Hematopoietic multipotent progenitor cell treated with erythropoietin and hydrocortisone succinate and interleukin-3 and kit ligand, for 8 days (in vitro differentiated cells): ENCODE results near the gene LECT2.
A peak's percentile ranks its signal among the peaks of the same experiment; 100 is the strongest.

ENCODE experiments used
- DNase-seq: peaks from one replicate; pipeline ENCODE4 v3.0.0-alpha.2; 2015

The LECT2 gene

GRCh38 chr5:135954899-135955298, at the start of gene LECT2:
Gene LECT2 (minus strand): TSS chr5:135954983. CDS start chr5:135954833, 150 bp downstream.
- DNase-seq: no peak

GRCh38 chr5:136004436-136004835, 49.7 kb upstream of the LECT2 start:
- no peak for DNase-seq

GRCh38 chr5:136001466-136001981, 46.7 kb upstream of the LECT2 start:
- DNase-seq: no peak

- DNase-seq: no peak
Observed at GRCh38 chr5:136000932-136001331, 46.1 kb upstream of the LECT2 start.

- DNase-seq: no peak
Observed at GRCh38 chr5:136000147-136000546, 45.4 kb upstream of the LECT2 start.

- no peak for DNase-seq
Observed at GRCh38 chr5:135999406-136000139, 44.8 kb upstream of the LECT2 start.

- DNase-seq: no peak
Observed at GRCh38 chr5:135998889-135999288, 44.1 kb upstream of the LECT2 start.

- DNase-seq: no peak
Observed at GRCh38 chr5:135997673-135998335, 43.0 kb upstream of the LECT2 start.

GRCh38 chr5:135996611-135997010, 41.8 kb upstream of the LECT2 start:
- no peak for DNase-seq

GRCh38 chr5:135995976-135996375, 41.2 kb upstream of the LECT2 start:
- no peak for DNase-seq

- DNase-seq: no peak
Observed at GRCh38 chr5:135993880-135994636, 39.3 kb upstream of the LECT2 start.

GRCh38 chr5:135993335-135993879, 38.6 kb upstream of the LECT2 start:
- DNase-seq: no peak

GRCh38 chr5:135991429-135991828, 36.6 kb upstream of the LECT2 start:
- DNase-seq: no peak

GRCh38 chr5:135990528-135991255, 35.9 kb upstream of the LECT2 start:
- no peak for DNase-seq

- DNase-seq: peak; percentile 59
Observed at GRCh38 chr5:135989686-135990085, 34.9 kb upstream of the LECT2 start.

- DNase-seq: no peak
Observed at GRCh38 chr5:135988546-135988945, 33.8 kb upstream of the LECT2 start.

GRCh38 chr5:135986891-135987401, 32.2 kb upstream of the LECT2 start:
- DNase-seq: no peak

- peak; percentile 50 for DNase-seq
Observed at GRCh38 chr5:135986401-135986800, 31.6 kb upstream of the LECT2 start.

GRCh38 chr5:135985951-135986350, 31.2 kb upstream of the LECT2 start:
- DNase-seq: peak; percentile 93

GRCh38 chr5:135980620-135981019, 25.8 kb upstream of the LECT2 start:
- DNase-seq: no peak

GRCh38 chr5:135979510-135979909, 24.7 kb upstream of the LECT2 start:
- DNase-seq: no peak

- DNase-seq: no peak
Observed at GRCh38 chr5:135978993-135979392, 24.2 kb upstream of the LECT2 start.
